PC-9 (cell line): ENCODE data around the gene LEFTY2.

Experiments
- EZH2 ChIP-seq: fragments of 200-600 bp; sonication (generic); IDR thresholded peaks from 2 replicates; pipeline ENCODE4 v1.8.0; 2017; ENCODE audit warnings: antibody characterized with exemption, low read depth
- TF ChIP-seq, protein P1 (sequence below): fragments of 200-600 bp; sonication (generic); conservative IDR thresholded peaks from 2 replicates; pipeline ENCODE4 v1.6.1; 2017; ENCODE audit warnings: mixed run types, antibody characterized with exemption, mild to moderate bottlenecking, moderate library complexity

DNA sequence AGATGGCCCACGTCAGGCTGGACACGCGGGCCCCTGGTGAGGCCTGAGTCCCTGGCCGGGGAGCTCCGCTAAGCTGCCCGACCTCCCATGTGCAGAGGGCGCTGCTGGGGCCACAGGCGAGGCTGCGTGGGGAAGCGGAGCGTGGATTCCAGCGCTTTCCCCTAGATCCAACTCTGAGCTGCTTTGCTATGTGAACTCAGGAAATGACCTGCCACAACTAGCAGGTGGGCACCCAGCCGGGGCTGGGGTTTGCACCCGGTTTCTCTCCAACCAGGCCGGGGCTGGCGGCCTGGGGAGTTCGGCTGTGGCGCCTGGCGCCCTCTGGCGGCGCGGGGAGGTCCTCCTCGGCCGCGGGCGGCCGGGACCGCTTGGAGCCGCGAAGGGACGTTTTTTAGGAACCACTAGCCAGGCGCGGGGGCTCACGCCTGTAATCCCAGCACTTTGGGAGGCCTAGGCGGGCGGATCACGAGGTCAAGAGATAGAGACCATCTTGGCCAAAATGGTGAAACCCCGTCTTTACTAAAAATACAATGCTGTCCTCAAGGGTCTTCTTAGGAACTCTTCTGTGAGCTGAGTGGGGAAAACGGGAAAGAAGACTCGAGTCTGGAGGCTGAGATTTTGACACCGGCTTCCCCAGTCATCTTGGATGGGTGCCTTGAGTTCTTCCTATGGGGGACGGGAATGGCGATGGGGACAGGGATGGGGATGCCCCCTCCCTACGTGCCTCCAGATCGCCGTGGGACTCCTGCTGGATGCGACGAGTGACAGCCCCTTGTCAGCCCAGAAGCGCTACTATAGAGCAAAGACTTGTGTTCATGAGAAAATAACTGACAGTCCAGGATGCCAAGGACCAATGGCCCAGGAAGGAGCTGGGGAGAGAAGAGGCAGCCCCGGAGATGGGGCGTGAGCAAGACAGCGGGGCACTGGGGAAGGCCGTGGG, 29.6 kb downstream of the LEFTY2 start:
- TF ChIP-seq, protein P1, sequence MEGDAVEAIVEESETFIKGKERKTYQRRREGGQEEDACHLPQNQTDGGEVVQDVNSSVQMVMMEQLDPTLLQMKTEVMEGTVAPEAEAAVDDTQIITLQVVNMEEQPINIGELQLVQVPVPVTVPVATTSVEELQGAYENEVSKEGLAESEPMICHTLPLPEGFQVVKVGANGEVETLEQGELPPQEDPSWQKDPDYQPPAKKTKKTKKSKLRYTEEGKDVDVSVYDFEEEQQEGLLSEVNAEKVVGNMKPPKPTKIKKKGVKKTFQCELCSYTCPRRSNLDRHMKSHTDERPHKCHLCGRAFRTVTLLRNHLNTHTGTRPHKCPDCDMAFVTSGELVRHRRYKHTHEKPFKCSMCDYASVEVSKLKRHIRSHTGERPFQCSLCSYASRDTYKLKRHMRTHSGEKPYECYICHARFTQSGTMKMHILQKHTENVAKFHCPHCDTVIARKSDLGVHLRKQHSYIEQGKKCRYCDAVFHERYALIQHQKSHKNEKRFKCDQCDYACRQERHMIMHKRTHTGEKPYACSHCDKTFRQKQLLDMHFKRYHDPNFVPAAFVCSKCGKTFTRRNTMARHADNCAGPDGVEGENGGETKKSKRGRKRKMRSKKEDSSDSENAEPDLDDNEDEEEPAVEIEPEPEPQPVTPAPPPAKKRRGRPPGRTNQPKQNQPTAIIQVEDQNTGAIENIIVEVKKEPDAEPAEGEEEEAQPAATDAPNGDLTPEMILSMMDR = peak; percentile 27; the same call in 1 of the 2 replicates
- no peak for TF ChIP-seq EZH2
